ENCODE results near the gene MPRIP.
A peak's percentile ranks its signal among the peaks of the same experiment; 100 is the strongest.

MPRIP gene

DNA sequence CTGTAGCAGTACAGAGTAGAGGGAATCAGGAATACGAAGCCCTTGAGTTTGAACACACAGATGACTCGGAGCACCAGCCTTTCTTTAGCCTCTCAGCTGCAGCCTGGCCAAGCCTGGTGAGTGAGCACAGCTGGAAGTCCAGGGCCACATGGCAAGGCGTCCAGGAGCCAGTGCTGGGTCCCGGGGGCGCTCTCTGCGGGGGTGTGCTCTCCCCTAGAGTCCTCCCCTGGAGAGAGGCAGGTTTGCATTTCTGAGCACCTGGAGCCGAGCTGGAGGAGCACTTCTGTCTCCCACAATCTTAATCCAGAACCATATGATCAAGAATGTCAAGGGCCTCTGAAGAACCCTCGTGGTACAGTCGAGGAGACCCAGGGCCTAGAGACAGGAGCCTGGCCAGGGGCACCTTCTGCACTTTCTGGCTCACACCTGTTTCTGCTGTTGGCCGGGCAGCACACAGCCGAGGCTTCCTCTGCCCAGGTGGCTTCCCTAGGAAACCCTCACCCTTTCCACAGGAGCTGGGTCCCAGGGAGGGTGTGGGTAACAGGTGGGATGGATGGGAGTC, 85.6 kb downstream of the MPRIP start:
- TF ChIP-seq, protein P1, sequence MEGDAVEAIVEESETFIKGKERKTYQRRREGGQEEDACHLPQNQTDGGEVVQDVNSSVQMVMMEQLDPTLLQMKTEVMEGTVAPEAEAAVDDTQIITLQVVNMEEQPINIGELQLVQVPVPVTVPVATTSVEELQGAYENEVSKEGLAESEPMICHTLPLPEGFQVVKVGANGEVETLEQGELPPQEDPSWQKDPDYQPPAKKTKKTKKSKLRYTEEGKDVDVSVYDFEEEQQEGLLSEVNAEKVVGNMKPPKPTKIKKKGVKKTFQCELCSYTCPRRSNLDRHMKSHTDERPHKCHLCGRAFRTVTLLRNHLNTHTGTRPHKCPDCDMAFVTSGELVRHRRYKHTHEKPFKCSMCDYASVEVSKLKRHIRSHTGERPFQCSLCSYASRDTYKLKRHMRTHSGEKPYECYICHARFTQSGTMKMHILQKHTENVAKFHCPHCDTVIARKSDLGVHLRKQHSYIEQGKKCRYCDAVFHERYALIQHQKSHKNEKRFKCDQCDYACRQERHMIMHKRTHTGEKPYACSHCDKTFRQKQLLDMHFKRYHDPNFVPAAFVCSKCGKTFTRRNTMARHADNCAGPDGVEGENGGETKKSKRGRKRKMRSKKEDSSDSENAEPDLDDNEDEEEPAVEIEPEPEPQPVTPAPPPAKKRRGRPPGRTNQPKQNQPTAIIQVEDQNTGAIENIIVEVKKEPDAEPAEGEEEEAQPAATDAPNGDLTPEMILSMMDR (IDR thresholded peaks at IDR 0.05; ENCODE audit: low read depth, low read length) = no peak
- H3K4me3 ChIP-seq (ENCODE audit: low read depth, low read length) = no peak overlapping the region
- no peak for DNase-seq (ENCODE audit: low read depth, low spot score)
- in situ Hi-C loops (cut with HindIII; ENCODE audit: low sequenced_read_pairs) = no loop called here

DNA sequence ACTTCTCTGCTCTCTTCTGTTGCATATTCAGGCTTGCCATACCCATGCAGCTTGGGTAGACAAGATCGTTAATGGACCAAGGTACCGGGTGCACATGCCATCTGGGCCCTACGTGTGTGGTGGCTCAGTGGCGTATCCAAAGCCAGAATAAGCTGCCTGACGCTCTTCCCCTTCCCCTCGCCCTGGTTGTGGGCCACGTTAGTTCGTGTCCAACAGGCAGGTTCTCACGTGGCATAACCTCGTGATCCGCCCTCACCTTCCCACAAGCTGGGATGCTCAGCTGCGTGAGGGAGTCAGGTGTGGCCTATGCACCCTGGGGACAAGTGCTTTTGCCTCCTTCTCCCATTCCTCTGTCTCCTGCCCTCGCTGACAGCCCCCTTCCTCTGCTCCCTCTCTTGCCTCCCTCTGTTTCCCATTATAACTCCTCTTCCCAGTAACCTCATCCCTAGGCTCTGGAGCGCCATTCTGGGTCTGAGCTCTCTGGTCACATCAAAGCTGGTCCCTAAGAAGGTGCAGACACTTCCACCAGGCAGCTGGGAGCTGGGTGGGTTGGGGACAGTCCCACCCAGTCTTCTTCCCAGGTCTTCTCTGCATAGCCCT, 86.3 kb downstream of the MPRIP start:
- H3K4me3 ChIP-seq (ENCODE audit: low read depth, low read length) = no peak overlapping the region
- DNase-seq (ENCODE audit: low read depth, low spot score) = no peak
- TF ChIP-seq, protein P1 (IDR thresholded peaks at IDR 0.05; ENCODE audit: low read depth, low read length) = no peak
- in situ Hi-C loops (cut with HindIII; ENCODE audit: low sequenced_read_pairs) = no loop called here

GRCh38 chr17:17129466-17129865, 87.2 kb downstream of the MPRIP start:
- DNase-seq (ENCODE audit: low read depth, low spot score) = no peak
- no peak overlapping the region for H3K4me3 ChIP-seq (ENCODE audit: low read depth, low read length)
- in situ Hi-C loops (cut with HindIII; ENCODE audit: low sequenced_read_pairs) = no loop called here
- TF ChIP-seq, protein P1 (IDR thresholded peaks at IDR 0.05; ENCODE audit: low read depth, low read length) = no peak

DNA sequence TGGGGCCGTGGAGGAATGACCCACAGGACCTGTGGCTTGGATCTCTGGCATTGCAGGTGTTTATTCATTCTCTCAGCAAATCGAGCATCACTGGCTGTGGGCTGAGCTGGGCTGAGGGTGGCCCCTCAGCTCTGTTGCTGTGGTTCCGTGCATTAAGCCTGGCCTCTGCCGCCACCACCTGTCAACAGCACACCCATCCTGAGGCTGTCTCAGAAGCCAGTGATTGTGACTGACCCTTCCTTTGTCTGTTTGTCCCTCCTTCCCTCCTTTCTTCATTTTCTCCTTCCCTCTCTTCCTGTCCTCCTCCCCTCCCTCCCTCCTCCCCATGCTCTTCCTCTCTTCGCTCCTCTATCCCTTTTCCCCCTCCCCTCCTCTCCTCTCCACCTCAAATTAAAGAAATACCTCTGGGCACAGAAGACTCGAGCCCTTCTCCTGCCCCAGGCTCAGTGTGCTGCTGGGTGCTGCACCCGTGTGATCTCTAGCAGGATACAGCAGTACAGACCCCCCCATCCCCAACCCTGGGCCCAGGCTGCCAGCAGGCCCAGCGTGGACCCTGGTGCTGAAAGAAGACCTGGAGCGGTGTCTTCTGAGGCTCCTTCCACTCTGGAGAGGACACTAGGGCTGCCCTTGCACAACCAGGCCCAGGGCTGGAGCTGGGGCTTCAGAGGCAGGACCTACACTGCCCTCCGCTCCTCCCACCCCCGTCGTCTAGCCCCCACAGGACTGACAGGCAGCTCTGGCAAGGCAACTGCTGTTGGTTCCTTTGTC, 88.0 kb downstream of the MPRIP start:
- DNase-seq (ENCODE audit: low read depth, low spot score) = no peak
- TF ChIP-seq, protein P1 (IDR thresholded peaks at IDR 0.05; ENCODE audit: low read depth, low read length) = no peak
- in situ Hi-C loops (cut with HindIII; ENCODE audit: low sequenced_read_pairs) = no loop called here

DNA sequence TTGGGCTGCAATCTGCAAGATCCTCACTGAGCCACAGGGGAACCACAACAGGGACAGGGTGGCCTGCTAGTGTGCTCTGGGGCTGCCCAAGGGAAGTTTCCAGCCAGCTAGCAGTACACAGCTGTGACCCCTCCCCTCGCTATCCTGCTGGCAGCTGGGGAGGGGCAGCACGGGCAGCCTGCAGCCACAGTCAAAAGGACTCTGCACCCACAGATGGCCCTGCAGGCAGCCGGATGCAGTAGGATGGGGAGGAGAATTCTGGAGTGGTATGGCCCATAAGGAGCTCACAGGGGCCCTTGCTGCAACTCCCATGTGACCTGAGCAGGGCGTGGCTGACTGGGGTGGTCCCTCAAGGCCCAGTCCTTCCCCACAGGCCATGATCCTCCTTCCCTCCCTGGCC, 89.6 kb downstream of the MPRIP start:
- H3K4me3 ChIP-seq (ENCODE audit: low read depth, low read length) = no peak overlapping the region
- DNase-seq (ENCODE audit: low read depth, low spot score) = no peak
- in situ Hi-C loops (cut with HindIII; ENCODE audit: low sequenced_read_pairs) = no loop called here
- TF ChIP-seq, protein P1 (IDR thresholded peaks at IDR 0.05; ENCODE audit: low read depth, low read length) = no peak

More for the DNA sequence above, 88.0 kb downstream of the MPRIP start:
- no peak overlapping the region for H3K4me3 ChIP-seq (ENCODE audit: low read depth, low read length)

DNA sequence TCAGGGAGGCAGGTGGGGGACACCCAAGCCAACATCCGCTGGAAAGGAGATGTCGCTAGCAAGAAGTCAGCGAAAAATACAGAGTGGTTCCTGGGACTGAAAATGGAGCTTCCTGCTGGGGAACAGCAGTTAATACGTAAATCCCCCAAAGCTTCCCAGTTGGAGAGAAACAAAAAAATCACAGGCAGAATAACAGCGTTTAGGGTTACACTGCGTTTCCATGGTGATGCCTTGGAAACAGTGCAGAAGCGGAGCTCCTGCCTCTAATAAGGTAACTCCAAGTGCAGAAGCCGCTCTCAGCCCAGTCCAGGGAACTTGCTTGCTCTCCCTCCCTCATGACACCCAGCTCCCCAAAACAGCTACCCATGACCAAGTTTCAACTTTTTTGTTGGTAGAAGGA, 90.5 kb downstream of the MPRIP start:
- no peak overlapping the region for H3K4me3 ChIP-seq (ENCODE audit: low read depth, low read length)
- DNase-seq (ENCODE audit: low read depth, low spot score) = peak; percentile 67
- TF ChIP-seq, protein P1 (IDR thresholded peaks at IDR 0.05; ENCODE audit: low read depth, low read length) = no peak
- in situ Hi-C loops (cut with HindIII; ENCODE audit: low sequenced_read_pairs) = no loop called here

Measured in astrocyte of the spinal cord (primary cell).